ENCODE results near the gene TANGO2.

Gene TANGO2

GRCh38 chr22:20108757-20109230 lies 87.9 kb downstream of the TANGO2 start:
- DNase-seq (ENCODE audit: low read depth), result no peak
- TF ChIP-seq, protein P1, sequence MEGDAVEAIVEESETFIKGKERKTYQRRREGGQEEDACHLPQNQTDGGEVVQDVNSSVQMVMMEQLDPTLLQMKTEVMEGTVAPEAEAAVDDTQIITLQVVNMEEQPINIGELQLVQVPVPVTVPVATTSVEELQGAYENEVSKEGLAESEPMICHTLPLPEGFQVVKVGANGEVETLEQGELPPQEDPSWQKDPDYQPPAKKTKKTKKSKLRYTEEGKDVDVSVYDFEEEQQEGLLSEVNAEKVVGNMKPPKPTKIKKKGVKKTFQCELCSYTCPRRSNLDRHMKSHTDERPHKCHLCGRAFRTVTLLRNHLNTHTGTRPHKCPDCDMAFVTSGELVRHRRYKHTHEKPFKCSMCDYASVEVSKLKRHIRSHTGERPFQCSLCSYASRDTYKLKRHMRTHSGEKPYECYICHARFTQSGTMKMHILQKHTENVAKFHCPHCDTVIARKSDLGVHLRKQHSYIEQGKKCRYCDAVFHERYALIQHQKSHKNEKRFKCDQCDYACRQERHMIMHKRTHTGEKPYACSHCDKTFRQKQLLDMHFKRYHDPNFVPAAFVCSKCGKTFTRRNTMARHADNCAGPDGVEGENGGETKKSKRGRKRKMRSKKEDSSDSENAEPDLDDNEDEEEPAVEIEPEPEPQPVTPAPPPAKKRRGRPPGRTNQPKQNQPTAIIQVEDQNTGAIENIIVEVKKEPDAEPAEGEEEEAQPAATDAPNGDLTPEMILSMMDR (conservative IDR thresholded peaks at IDR 0.05; ENCODE audit: low read depth, low read length), result no peak
- no peak overlapping the region for H3K4me3 ChIP-seq (ENCODE audit: low read length)

DNA sequence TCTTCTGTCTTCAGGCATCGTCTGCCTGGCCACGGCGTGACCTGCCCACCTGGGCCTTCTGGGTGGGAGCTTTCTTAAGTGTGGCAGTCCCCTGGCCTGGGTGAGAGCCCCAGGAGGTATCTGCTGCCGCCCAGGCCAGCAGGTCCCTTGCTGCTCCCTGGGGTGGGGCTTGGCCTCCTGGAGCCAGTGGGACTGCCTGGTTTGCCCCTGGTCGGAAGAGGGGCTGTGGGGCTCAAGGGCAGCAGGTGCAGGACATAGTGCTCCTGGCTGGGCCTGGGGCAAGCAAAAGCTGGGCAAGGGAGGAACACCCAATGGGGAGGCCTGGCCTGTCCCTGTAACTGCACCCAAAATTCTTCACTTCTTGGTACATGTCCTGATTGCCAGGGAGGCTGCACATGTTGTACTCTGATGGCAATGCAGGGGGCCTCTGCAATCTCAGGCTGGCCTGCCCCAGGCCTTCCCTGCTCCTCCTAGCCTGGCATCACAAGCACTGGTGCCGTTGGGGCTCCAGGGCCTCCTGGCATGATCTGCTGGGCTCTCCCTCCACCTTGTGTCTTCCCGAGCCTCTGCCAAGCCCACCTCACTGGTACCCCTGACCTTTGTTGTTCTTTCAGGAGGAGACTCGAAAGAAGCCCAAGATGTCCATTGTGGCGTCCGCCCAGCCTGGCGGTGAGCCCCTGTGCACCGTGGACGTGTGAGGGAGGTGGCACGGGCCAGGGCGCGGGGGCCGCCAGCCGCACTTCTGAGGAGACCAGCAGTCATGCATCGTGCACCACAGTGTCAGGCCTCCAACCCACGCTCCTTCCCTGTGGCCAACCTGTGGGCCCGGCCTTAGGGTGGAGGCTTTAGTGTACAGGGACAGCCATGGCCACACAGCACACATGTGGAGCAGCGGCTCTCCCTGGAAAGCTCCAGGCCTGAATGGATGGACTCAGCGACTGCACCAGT lies 88.8 kb downstream of the TANGO2 start:
- no peak for DNase-seq (ENCODE audit: low read depth)
- TF ChIP-seq, protein P1 (conservative IDR thresholded peaks at IDR 0.05; ENCODE audit: low read depth, low read length), result no peak
- H3K4me3 ChIP-seq (ENCODE audit: low read length), result no peak overlapping the region

- no peak for DNase-seq (ENCODE audit: low read depth)
- no peak overlapping the region for H3K4me3 ChIP-seq (ENCODE audit: low read length)
- TF ChIP-seq, protein P1 (conservative IDR thresholded peaks at IDR 0.05; ENCODE audit: low read depth, low read length), result no peak
Measured at GRCh38 chr22:20110359-20110985, 89.6 kb downstream of the TANGO2 start.

- H3K4me3 ChIP-seq (ENCODE audit: low read length), result no peak overlapping the region
- TF ChIP-seq, protein P1 (conservative IDR thresholded peaks at IDR 0.05; ENCODE audit: low read depth, low read length), result peak; percentile 65
- peak; percentile 7 for DNase-seq (ENCODE audit: low read depth)
Measured at GRCh38 chr22:20111045-20111688, 90.3 kb downstream of the TANGO2 start.

- H3K4me3 ChIP-seq (ENCODE audit: low read length), result no peak overlapping the region
- TF ChIP-seq, protein P1 (conservative IDR thresholded peaks at IDR 0.05; ENCODE audit: low read depth, low read length), result no peak
- DNase-seq (ENCODE audit: low read depth), result no peak
Measured at GRCh38 chr22:20111689-20112622, 91.0 kb downstream of the TANGO2 start.

All from retinal pigment epithelial cell (primary cell).